GM21576 (cell line): ENCODE measurements around the gene PAM16.

ENCODE experiments used
- ATAC-seq: cut with Tn5 transposase; IDR thresholded peaks from one replicate; pipeline ENCODE4 v1.9.1; 2021; ENCODE audit warnings: mild to moderate bottlenecking, moderate library complexity; ENCODE audit not compliant: unreplicated experiment

PAM16 gene

DNA sequence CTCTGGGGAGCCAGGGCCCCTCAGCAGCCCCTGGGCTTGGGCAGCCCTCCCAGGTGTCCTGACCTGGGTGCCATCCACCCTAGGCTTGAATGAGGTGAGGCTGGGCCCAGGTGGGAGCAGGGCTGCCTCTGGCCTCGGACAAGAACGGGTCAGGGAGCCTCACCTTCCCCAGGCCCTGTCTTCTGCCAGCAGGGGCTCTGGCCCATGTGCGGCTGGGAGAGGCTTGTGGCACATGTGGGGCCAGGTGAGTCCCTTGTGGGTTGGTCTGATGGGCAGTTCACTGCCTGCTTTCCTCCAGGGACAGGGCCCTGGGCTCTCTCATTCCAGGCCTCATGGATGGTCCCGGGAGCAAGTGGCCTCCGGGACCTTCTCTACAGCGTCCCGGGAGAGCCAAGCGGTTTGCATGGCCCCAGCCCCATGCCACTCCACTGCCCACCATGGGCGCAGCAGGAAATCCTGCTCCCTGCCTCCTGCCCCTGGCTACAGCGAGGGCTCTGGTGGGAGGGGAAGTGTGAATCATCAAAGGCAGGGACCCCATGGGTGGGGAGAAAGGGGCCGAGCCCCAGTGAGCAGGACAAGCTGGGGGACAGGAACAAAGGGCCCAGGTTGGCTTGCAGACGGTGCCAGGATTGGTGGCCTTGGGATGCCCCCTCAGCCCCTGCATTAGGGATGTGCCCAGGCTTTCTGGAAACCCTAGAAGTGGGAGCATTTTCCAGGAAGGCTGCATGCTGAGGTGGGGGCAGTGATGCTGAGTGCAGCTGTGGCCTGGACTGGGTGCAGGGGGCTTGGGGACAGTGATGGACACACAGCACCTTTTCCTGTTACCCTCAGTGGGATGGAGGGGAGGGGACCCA, 32.7 kb upstream of the PAM16 start:
- no peak for ATAC-seq

DNA sequence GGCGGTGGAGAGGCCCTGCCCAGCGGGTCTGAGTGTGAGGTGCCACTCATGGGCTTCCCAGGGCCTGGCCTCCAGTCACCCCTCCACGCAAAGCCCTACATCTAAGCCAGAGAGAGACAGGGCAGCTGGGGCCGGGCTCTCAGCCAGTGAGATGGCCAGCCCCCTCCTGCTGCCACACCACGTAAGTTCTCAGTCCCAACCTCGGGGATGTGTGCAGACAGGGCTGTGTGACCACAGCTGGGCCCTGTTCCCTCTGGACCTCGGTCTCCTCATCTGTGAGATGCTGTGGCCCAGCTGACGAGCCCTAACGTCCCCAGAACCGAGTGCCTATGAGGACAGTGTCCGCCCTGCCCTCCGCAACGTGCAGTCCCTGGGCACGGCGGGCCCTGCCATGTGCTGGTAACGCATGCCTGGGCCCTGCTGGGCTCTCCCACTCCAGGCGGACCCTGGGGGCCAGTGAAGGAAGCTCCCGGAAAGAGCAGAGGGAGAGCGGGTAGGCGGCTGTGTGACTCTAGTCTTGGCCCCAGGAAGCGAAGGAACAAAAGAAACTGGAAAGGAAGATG, 31.8 kb upstream of the PAM16 start:
- ATAC-seq, result no peak

DNA sequence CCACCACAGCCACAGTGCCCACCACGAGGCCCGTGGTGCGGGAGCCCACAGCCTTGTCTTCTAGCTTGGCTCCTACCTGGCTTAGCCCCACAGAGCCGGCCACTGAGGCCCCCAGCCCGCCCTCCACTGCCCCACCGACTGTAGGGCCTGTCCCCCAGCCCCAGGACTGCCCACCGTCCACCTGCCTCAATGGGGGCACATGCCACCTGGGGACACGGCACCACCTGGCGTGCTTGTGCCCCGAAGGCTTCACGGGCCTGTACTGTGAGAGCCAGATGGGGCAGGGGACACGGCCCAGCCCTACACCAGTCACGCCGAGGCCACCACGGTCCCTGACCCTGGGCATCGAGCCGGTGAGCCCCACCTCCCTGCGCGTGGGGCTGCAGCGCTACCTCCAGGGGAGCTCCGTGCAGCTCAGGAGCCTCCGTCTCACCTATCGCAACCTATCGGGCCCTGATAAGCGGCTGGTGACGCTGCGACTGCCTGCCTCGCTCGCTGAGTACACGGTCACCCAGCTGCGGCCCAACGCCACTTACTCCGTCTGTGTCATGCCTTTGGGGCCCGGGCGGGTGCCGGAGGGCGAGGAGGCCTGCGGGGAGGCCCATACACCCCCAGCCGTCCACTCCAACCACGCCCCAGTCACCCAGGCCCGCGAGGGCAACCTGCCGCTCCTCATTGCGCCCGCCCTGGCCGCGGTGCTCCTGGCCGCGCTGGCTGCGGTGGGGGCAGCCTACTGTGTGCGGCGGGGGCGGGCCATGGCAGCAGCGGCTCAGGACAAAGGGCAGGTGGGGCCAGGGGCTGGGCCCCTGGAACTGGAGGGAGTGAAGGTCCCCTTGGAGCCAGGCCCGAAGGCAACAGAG, 31.0 kb upstream of the PAM16 start:
- no peak for ATAC-seq

DNA sequence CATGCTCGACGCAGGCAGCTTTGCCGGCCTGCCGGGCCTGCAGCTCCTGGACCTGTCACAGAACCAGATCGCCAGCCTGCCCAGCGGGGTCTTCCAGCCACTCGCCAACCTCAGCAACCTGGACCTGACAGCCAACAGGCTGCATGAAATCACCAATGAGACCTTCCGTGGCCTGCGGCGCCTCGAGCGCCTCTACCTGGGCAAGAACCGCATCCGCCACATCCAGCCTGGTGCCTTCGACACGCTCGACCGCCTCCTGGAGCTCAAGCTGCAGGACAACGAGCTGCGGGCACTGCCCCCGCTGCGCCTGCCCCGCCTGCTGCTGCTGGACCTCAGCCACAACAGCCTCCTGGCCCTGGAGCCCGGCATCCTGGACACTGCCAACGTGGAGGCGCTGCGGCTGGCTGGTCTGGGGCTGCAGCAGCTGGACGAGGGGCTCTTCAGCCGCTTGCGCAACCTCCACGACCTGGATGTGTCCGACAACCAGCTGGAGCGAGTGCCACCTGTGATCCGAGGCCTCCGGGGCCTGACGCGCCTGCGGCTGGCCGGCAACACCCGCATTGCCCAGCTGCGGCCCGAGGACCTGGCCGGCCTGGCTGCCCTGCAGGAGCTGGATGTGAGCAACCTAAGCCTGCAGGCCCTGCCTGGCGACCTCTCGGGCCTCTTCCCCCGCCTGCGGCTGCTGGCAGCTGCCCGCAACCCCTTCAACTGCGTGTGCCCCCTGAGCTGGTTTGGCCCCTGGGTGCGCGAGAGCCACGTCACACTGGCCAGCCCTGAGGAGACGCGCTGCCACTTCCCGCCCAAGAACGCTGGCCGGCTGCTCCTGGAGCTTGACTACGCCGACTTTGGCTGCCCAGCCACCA, 30.2 kb upstream of the PAM16 start:
- ATAC-seq, result no peak

DNA sequence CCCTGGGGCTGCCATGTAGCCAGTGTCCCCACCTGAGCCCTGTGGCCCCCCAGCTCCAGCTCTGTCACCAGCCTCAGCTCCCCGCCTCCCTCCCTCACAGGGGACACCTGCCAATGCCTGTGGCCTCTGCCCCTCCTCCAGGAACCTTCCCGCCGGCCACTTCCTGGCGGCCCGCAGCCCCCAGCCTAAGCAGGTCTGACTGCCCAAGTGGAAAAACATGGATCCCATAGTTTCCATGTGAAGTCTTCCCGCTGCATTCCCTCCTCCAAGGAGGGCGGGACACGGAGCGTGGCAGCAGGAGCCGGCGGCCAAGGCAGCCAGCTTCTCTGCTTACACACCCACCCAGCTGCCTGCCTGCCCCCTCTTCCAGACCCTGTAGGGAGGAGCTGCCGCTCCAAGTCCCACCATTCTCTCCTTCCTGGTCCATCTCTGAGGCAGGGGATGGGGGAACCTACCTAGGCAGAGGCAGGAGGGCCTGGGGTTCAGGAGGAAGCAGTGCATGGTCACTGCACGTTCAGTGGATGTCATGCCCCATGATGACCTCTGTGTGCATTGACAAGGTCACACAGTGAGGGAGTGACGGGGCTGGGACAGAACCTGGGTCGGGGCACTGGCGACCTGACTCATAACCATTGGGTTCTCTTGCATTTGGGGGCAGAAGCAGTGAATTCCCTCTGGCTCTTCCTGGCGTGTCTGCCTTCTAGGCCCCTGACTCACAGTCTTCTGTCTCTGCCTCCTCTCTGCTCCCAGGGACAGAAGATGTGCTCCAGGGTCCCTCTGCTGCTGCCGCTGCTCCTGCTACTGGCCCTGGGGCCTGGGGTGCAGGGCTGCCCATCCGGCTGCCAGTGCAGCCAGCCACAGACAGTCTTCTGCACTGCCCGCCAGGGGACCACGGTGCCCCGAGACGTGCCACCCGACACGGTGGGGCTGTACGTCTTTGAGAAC, 29.3 kb upstream of the PAM16 start:
- no peak for ATAC-seq

DNA sequence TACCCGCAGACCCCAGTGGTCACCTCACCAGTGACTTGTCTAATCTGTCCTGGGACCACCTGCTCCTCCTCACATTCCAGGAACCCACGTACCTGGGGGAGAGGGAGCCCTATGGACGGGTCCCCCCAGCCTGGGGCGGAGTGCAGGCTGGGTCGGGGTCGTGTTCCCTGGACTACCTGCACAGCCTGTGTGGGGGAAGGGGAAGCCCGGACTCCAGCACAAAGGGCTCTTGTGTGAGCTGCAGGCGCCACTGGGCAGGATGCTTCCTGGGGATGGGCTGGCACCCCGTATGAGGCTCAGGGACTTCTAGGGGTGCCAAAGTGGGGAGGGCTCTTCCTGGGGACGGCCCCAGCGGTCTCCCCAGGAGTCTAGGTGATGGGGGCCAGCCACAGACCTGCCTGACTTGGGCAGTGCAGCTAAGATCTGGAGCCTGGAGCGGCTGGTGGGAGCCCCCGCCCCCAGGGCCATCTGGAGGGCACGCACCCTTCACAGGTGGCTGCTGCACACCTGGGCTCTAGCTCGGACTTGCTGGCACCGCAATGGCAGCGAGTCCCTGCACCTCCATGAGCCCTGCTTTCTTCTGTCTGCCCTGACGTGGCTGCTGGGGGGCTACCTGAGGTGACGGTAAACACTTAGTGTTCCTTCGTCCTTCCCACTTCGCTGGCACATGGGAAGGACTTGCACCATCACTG, 28.0 kb upstream of the PAM16 start:
- no peak for ATAC-seq

DNA sequence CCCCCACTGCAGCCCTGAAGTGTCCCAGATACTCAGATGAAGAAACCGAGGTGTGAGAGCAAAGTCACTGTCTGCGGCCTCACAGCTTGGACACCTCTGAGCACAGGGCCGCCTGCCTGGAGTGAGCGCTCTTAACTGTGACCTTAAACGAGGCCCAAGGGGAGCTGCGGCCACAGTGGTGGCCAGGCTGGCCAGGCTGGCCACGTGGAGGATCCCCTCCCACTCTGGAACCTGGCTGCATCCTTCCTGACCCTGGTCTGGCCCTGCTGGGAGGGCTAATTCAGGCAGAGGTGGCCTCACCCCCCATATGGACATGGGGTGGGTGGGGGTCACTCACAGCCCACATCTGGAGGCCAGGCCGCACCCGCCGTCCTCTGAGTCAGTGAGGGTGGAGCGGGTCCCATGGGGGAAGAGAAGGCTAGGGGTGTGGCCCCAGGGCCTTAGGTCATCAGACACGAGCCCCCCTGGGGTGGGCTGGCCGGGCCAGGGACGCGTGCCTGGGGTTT, 27.1 kb upstream of the PAM16 start:
- no peak for ATAC-seq

DNA sequence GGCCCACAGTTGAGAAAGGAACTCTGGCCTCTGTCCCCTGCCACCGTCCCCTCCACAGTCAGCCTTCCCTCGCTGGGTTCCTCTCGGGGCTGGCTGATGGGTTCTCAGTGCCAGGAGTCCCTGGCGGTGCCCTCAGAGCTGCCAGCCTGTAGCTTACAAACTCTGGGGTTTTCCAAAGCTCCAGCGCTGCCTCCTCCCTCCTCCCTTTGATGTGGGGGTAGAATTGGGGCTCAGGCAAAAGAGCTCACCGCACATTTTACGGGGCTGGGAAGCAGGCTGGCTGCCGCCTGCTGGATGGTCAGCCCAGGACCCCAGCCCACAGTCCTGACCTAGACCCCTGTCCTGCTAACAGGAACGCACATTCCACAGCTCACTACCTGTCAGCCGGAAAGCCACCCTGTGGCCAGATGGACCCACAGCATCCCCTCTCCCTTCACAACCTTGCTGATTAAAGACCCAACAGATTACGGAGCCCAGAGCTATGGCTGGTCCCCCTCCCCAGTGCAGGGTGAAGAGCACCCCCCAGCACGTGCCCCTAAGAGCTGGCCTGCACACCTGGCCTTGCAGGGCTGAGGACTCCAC, 26.5 kb upstream of the PAM16 start:
- no peak for ATAC-seq

DNA sequence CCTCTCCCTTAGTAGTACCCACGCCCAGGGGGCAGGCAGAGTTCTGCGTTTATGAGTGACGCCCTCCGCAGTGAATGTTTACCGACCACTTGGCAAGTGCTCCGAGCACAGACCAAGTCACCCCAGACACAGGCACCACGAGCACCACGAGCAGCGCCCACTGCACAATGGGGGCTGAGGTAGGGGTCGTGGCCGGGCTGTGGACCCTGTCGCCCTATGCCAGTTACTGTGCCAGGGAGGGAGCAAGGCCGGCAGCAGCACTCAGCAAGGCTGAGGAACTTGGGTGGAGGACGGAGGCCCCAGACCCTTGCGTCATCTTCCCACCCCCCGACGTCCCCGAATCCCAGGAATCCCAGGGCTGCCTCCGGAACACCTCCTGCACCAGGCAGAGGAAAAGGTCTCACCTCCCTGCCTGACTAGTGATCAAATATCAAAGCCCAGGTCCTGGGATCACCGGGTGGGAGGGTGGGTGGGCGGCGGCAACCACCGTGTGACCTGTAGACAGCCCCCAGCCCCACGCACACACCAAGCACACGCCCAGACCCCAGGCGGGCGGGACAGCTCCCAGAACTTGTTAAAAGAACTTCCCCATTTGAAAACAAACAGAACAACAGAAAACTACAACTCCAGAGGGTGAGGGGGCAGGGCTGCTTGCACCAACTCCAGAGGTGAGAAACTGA, 25.9 kb upstream of the PAM16 start:
- no peak for ATAC-seq

DNA sequence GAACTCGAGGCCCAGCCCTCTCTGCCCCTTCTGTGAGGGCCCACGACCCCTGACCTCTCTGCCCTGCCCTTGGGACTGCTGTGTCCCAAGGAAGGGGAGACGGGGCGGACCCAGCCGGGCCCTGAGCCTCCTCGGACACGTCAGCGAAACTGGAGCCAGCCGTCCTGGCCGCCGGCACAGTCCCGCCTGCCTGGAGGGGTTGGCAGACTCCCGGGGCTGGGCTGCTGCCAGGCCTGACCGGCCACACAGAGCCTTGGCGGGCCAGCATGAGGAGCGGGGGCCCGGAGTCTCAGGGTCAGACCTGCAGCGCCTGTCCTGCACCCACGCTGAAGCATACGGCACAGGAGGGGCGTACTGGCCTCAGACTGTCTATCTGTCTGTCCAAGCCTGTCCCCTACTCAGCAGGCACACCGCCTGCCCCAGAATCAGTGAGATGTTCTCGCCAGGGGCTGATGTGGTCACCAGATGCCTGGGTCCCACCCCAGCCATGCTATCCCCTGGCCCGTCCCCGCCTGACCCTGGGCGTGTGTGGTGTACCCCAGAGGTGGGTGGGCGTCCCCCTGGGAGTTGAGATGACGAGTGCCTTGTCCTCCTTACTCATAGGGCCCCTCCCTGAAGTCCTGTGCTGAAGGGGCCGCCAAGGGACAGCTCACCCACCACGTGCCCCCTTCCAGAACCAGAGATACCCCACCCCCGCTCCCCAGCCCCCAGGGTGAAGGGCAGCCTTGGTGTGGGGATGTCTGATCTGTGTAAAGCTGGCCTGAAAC, 25.2 kb upstream of the PAM16 start:
- no peak for ATAC-seq

DNA sequence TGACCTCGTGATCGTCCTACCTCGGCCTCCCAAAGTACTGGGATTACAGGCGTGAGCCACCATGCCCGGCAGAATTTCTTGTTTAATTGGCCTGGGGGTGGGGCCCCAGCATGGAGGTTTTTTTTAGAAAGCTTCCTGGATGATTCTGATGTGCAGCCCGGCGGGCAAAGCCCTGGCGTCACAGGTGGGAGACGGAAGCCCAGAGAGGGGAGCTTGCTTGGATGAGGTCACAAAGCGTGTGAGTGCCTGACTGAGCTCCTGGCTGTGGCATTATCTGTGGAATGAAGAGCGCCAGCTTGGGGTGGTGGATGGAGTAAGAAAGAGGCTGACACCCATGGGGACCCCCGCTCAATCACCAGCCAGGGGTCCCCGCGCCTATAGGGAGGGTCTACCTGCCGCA, 24.6 kb upstream of the PAM16 start:
- no peak for ATAC-seq

DNA sequence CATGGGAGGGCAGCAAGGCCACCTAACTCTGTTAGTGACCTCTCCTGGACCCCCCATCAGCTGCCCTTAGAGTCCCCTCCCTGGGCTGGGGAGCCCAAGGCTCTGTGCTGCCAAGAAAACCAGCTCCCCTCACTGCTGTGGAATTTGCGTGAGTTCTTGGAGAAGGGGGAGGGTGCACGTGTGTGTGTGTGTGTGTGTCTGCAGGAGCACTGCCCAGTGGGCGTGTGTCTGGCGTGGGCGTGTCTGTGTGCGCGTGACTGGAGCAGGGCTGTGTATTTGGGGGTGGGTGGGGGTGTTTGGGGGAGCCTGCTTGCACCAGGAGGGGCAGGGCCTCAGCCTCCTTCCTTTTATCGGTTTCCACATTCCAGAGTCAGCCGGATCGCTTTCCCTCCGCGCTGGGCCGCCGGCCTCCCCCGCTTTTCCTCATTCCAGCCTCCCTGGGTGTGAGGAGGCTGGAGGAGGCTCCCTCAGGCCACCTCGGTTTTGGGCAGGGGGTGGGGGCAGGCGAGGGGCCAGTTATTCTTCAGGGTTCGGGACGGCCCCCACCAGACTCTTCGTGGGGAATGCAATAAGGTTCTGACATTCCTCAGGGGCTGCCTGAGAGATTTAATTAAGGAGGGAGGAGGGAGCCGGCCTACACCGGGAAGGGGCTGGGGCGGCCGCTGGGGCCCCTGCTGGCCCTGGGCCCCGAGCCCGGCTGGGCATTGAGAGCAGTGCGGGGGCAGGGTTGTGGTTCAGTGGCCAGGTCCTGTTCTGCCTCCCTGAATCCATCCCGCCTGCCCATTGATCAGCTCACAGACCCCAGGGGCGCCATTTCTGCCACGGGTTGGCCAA, 23.0 kb upstream of the PAM16 start:
- ATAC-seq, result no peak

DNA sequence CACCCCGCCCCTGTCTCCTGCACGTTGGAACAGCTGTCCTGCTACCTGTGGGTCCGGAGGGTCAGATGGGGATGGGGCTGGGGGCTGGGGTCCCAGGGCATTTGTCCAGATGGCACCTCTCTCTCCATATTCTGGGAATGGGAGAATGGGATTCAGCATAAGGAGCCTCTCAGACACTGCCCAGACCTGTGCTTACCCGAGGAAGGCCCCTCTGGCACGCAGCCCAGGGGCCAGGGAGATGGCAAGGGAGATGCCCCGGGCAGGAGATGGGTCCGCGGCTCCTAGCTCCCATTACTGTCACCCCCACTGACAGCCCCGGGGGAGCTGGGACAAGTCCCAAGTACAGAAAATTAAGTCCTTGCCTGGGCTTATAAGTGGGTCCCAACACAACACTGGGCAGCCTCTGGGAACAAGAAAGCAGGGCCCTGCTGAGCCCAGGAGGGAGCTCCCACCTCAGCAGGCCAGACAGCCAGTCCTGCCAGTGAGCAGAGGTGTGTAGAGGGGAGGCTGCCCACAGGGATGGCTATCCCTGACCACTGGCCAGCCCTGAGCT, 22.3 kb upstream of the PAM16 start:
- no peak for ATAC-seq

DNA sequence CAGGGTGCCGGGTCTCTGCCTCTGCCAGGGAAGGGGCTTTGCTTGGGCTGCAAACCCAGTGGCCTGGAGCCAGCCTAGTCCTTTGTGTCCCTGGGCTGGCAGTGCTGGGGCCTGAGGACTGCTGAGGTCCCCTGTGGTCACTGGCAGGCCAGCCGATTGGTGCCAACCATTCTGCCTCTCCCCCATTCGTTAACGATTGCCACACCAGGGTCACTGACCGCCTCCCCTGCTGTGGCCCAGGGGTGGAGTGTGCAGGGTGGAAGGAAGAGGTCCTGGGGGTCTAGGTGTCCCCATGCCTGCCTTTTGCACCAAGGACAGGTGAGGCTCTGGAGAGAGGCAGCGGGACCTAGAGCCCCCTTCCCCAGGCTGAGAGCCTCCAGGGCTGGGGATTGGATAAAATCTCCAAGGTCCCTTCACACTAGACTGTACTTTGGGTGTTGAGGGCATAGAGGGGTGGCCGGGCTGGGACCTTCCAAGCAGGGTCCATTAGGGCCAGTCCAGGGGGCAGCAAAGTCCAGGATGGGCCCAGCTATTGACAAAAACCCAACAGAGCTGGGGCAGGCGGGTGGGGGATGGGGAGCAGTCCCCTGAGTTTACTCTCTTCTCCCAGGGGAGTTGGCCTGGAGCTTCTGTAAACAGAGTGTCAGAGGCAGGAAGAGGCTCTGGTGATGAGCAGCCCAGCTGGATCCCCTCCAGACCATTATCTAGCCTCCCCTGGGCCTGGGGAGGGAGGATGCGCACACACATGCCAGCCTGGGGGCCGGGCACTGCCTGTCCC, 21.6 kb upstream of the PAM16 start:
- no peak for ATAC-seq

DNA sequence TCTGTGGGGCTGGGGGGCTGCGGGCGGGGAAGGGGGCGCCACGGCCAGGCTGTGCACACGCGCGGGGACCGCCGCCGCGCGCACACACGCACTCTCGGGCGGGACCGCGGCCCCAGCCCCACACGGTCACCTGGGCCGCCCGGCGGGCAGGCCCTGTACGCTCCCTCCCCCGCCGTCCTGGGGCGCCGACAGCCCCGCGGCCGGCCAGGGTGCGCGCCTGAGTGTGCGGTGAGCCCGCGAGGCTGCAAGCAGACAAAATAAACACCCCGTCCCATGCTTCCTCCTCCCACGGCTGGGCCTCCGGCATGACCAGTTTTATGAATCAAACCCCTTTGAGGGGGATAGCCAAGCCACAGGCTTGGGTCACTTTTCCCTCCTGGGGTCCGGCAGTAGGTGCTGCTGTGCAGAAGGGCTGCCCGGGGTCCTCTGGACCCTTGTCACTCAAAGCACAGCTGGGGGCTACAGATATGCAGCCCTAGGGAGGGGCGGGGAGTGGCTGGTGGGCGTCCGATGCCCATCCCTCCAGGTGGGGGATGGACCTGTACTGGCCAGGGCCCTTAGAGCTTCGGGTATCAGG, 21.0 kb upstream of the PAM16 start:
- no peak for ATAC-seq
